WTC11 (cell line): ENCODE results near the gene SIM2.

Experiments used
- ARID4B ChIP-seq: sonication (generic); formaldehyde crosslinking; IDR thresholded peaks from 2 replicates; pipeline ENCODE4 v1.8.0; 2023; ENCODE audit warnings: missing genetic modification reagents, mild to moderate bottlenecking, borderline replicate concordance
- CTCF ChIP-seq: fragments of 200-600 bp; IDR thresholded peaks from 2 replicates; pipeline ENCODE4 v1.8.0; 2022; ENCODE audit warnings: antibody characterized with exemption
- FOXK1 ChIP-seq: sonication (generic); formaldehyde crosslinking; IDR thresholded peaks from 2 replicates; pipeline ENCODE4 v1.8.0; 2022; ENCODE audit warnings: mild to moderate bottlenecking, moderate library complexity, missing genetic modification reagents
- IRF2 ChIP-seq: sonication (generic); formaldehyde crosslinking; IDR thresholded peaks from 2 replicates; pipeline ENCODE4 v1.8.0; 2022; ENCODE audit warnings: low read depth, missing genetic modification reagents, borderline replicate concordance
- JUN ChIP-seq: sonication (generic); formaldehyde crosslinking; IDR thresholded peaks from 2 replicates; pipeline ENCODE4 v1.8.0; 2023; ENCODE audit warnings: mild to moderate bottlenecking, missing genetic modification reagents
- NFE2L1 ChIP-seq: sonication (generic); formaldehyde crosslinking; IDR thresholded peaks from 2 replicates; pipeline ENCODE4 v1.8.1; 2023; ENCODE audit warnings: missing genetic modification reagents
- SP1 ChIP-seq: sonication (generic); formaldehyde crosslinking; conservative IDR thresholded peaks from 2 replicates; pipeline ENCODE4 v1.8.1; 2022; ENCODE audit warnings: missing genetic modification reagents
- TCF7 ChIP-seq: sonication (generic); formaldehyde crosslinking; IDR thresholded peaks from 2 replicates; pipeline ENCODE4 v1.8.0; 2022; ENCODE audit warnings: mild to moderate bottlenecking, low read depth, missing genetic modification reagents, moderate library complexity
- TEAD4 ChIP-seq: sonication (generic); formaldehyde crosslinking; IDR thresholded peaks from 2 replicates; pipeline ENCODE4 v1.8.0; 2022; ENCODE audit warnings: mild to moderate bottlenecking, missing genetic modification reagents

- TF ChIP-seq TEAD4 (CRISPR knock-in tag) (no peak), TCF7 (CRISPR knock-in tag) (no peak), JUN (CRISPR knock-in tag) (no peak), IRF2 (no peak), CTCF (no peak), ARID4B (no peak), SP1 (CRISPR knock-in tag) (no peak), NFE2L1 (CRISPR knock-in tag) (no peak), FOXK1 (no peak)
Measured at GRCh38 chr21:36744190-36744559, 45.3 kb downstream of the SIM2 start.
